PC-3 (cell line): Measurements from ENCODE around the gene SEC16A. TPM values are rescaled to one million over a fixed set of nuclear protein-coding genes. Genes with fewer than 3 reads are reported as not detected.

Experiments
- ATAC-seq: fragments of 200-7000 bp; cut with Tn5 transposase; 2 replicates; pipeline ENCODE4 v1.9.1; 2020; ENCODE audit warnings: mild to moderate bottlenecking, moderate library complexity
- BruUV-seq: library from RNA; stranded (reverse); fragments of 400-500 nt; replicated peaks from 2 replicates; lab custom pipeline; 2021; lab: Mats Ljungman, UMichigan
- CTCF ChIA-PET: fragments of 300-600 bp; sonication (Branson Sonifier 250); formaldehyde crosslinking; loops from one replicate; lab custom pipeline; 2022; ENCODE audit warnings: antibody characterized with exemption; lab: Charles Lee
- POLR2A ChIA-PET: fragments of 300-600 bp; sonication (Branson Sonifier 250); formaldehyde crosslinking; loops from one replicate; lab custom pipeline; 2022; ENCODE audit warnings: antibody characterized with exemption; ENCODE audit not compliant: unreplicated experiment; lab: Charles Lee
- DNase-seq: peaks from one replicate; pipeline ENCODE4 v3.0.0-alpha.2; 2015
- H2AFZ ChIP-seq: fragments of 300-600 bp; sonication (generic); 2 replicates; pipeline ENCODE4 v1.6.0; 2016; ENCODE audit warnings: antibody characterized with exemption, low read length
- H3F3A ChIP-seq: fragments of 300-600 bp; sonication (generic); one replicate; pipeline ENCODE4 v1.6.0; 2017; ENCODE audit warnings: antibody characterized with exemption, low read length, control low read depth, mild to moderate bottlenecking; ENCODE audit not compliant: unreplicated experiment
- H3K27ac ChIP-seq: fragments of 300-600 bp; sonication (generic); 2 replicates; pipeline ENCODE4 v1.5.1; 2016; ENCODE audit warnings: mild to moderate bottlenecking, low read length
- H3K27me3 ChIP-seq: fragments of 300-600 bp; sonication (generic); 2 replicates; pipeline ENCODE4 v1.6.1; 2016; ENCODE audit warnings: low read length, mixed read lengths
- H3K36me3 ChIP-seq: fragments of 300-600 bp; sonication (generic); 2 replicates; pipeline ENCODE4 v1.6.1; 2016; ENCODE audit warnings: low read depth, mixed run types, low read length, mixed read lengths
- H3K4me1 ChIP-seq: fragments of 300-600 bp; sonication (generic); 2 replicates; pipeline ENCODE4 v1.5.1; 2016; ENCODE audit warnings: low read length; ENCODE audit not compliant: insufficient read depth
- H3K4me2 ChIP-seq: fragments of 300-600 bp; sonication (generic); 2 replicates; pipeline ENCODE4 v1.6.0; 2016; ENCODE audit warnings: low read length
- H3K4me3 ChIP-seq: fragments of 300-600 bp; sonication (generic); 2 replicates; pipeline ENCODE4 v1.5.1; 2016; ENCODE audit warnings: mild to moderate bottlenecking, low read length, mixed read lengths
- H3K79me2 ChIP-seq: fragments of 300-600 bp; sonication (generic); 2 replicates; pipeline ENCODE4 v1.6.1; 2017; ENCODE audit warnings: low read length, mixed read lengths
- H3K9ac ChIP-seq: fragments of 300-600 bp; sonication (generic); 2 replicates; pipeline ENCODE4 v1.6.0; 2016; ENCODE audit warnings: mild to moderate bottlenecking, low read length
- H3K9me2 ChIP-seq: fragments of 300-600 bp; sonication (generic); replicated peaks from 2 replicates; pipeline ENCODE4 v1.6.1; 2016; ENCODE audit warnings: mixed run types, low read length, mixed read lengths
- H3K9me3 ChIP-seq: fragments of 300-600 bp; sonication (generic); 2 replicates; pipeline ENCODE4 v1.6.1; 2016; ENCODE audit warnings: low read length, mixed read lengths
- H4K20me1 ChIP-seq: fragments of 300-600 bp; sonication (generic); 2 replicates; pipeline ENCODE4 v1.6.1; 2016; ENCODE audit warnings: low read length, mixed read lengths
- EZH2 ChIP-seq: fragments of 300-600 bp; sonication (generic); IDR thresholded peaks from one replicate; pipeline ENCODE4 v1.6.1; 2017; ENCODE audit warnings: antibody characterized with exemption, mild to moderate bottlenecking, low read length; ENCODE audit not compliant: unreplicated experiment
- EZH2phosphoT487 ChIP-seq: fragments of 300-600 bp; sonication (generic); IDR thresholded peaks from 2 replicates; pipeline ENCODE4 v1.6.1; 2018; ENCODE audit warnings: mild to moderate bottlenecking, antibody characterized with exemption, low read length, borderline replicate concordance
- intact Hi-C: fragments of 100-400 bp; cut with micrococcal nuclease; formaldehyde crosslinking; loops from 2 replicates; pipeline ENCODE4 v1.9.0; 2023
- total RNA-seq: library from RNA; depleted of rRNA; stranded (reverse); fragments of >200 nt; gene quantifications from 2 replicates; pipeline ENCODE4 v1.2.3, GENCODE V29; 2014
- TF ChIP-seq, protein P1 (sequence below): fragments of 300-600 bp; sonication (generic); conservative IDR thresholded peaks from 2 replicates; pipeline ENCODE4 v1.5.1; 2017; ENCODE audit warnings: antibody characterized with exemption, low read depth, mild to moderate bottlenecking, low read length

Gene SEC16A
- total RNA-seq, 1 experiment from 2014 or later: 28.3 TPM

DNA sequence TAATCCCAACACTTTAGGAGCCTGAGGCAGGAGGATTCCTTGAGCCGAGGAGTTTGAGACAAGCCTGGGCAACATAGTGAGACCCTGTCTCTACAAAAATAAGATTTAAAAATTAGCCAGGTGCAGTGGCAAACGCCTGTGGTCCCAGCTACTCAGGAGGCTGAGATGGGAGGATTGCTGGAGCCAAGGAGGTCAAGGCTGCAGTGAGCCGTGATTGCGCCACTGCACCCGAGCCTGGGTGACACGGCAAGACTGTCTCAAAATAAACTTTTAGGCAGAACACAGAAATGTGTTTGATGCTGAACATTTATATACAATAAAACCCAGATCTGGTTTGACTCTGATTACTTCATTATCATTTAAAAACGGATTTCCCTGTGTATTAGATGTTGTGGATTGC lies 77.4 kb downstream of the SEC16A start:
- Histone ChIP-seq H3K27me3 (no peaks in the 10 kb centered on the region), H3K4me2 (no peak overlapping the region), H3K9me3 (no peaks in the 10 kb centered on the region), H3K9ac (no peak overlapping the region), H3K4me1 (peaks cover 9% of the 10 kb centered on the region; the same call in 1 of the 2 replicates), H3K79me2 (peaks cover 16% of the 10 kb centered on the region), H3K36me3 (no peaks in the 10 kb centered on the region; the same call in 1 of the 2 replicates), H3K27ac (no peak overlapping the region), H2AFZ (no peak overlapping the region), H3F3A (no peaks in the 10 kb centered on the region), H3K4me3 (no peak overlapping the region), H3K9me2 (no peaks in the 10 kb centered on the region), H4K20me1 (no peaks in the 10 kb centered on the region)
- TF ChIP-seq EZH2phosphoT487 (no peak), EZH2 (no peak)
- TF ChIP-seq, protein P1, sequence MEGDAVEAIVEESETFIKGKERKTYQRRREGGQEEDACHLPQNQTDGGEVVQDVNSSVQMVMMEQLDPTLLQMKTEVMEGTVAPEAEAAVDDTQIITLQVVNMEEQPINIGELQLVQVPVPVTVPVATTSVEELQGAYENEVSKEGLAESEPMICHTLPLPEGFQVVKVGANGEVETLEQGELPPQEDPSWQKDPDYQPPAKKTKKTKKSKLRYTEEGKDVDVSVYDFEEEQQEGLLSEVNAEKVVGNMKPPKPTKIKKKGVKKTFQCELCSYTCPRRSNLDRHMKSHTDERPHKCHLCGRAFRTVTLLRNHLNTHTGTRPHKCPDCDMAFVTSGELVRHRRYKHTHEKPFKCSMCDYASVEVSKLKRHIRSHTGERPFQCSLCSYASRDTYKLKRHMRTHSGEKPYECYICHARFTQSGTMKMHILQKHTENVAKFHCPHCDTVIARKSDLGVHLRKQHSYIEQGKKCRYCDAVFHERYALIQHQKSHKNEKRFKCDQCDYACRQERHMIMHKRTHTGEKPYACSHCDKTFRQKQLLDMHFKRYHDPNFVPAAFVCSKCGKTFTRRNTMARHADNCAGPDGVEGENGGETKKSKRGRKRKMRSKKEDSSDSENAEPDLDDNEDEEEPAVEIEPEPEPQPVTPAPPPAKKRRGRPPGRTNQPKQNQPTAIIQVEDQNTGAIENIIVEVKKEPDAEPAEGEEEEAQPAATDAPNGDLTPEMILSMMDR: no peak
- intact Hi-C loops: no loop called here
- ChIA-PET CTCF (no interaction called here), POLR2A (no interaction called here)
- DNase-seq (no peak), ATAC-seq (no peak)
- BruUV-seq: no TSS peak

DNA sequence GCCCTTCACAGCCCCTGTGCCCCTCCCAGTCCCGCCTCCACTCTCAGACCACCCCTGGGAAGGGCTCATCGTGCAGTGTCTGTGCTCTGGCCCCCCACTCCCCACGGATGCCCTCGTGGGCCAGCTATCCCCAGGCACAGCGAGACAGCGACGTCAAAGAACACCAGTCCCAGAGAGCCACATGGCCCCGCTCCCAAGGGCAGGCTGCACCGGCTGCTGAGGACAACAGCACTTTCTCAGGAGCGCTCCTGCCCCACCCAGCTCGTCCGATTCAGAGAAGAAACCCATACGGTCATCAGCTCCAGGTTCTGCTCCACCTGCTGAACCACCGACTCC lies 78.1 kb downstream of the SEC16A start:
- no peak for ATAC-seq
- TF ChIP-seq, protein P1: no peak
- TF ChIP-seq EZH2phosphoT487 (no peak), EZH2 (no peak)

DNA sequence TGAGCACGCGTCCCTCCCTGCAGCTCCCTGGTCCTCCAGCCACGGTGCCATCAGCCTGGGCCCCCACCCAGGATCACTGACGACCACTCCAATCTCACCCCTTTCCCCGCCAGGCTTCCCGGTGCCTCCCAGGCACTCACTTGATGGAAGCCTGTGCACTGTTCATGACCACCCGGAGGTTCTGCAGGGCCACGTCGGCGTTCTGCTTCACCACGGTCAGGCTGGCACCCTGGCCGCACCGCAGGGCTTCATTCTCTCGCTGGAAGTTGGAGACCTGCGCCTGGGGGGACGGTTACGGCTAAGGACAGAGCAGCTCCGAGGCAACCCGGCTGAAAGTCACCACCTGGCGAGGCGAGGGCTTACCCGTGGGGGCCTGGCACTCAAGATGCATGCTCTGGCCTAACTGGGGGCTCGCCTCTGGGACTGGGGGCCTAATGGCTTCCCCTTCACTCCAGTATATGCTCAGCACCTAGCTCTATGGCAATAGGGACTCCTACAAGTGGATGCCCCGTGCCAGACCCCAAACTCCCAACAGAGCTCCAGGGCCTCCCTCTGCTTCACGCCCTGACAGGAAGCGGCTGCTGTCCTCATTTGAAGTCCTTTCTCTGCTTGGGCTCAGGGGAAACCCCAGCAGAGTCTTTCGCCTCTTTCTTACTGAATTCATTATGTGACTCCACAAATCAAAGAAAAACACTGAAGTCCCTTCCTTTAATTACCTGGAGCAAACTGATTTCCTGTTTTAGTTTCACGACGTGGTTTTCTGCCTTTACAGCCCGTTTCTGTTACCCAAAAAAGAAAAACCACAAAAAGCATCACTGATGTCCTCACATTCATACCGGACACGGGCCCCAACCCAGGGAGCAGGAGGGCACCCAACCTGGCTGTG lies 78.7 kb downstream of the SEC16A start:
- Histone ChIP-seq H3K9me2 (no peaks in the 10 kb centered on the region), H3K9me3 (no peaks in the 10 kb centered on the region), H3K27ac (no peak overlapping the region), H3K4me1 (peaks cover 5% of the 10 kb centered on the region; the same call in 1 of the 2 replicates), H3F3A (no peaks in the 10 kb centered on the region), H3K4me3 (no peak overlapping the region), H3K79me2 (peaks cover 14% of the 10 kb centered on the region), H3K27me3 (no peaks in the 10 kb centered on the region), H2AFZ (no peak overlapping the region), H3K9ac (no peak overlapping the region), H4K20me1 (no peaks in the 10 kb centered on the region), H3K36me3 (no peaks in the 10 kb centered on the region; the same call in 1 of the 2 replicates), H3K4me2 (no peak overlapping the region)
- TF ChIP-seq, protein P1: no peak
- TF ChIP-seq EZH2: no peak
- DNase-seq (no peak), ATAC-seq (no peak)
- CTCF ChIA-PET: no interaction called here
- intact Hi-C loops: no loop called here
- no TSS peak for BruUV-seq
- POLR2A ChIA-PET: no interaction called here

More for the DNA sequence above, 78.1 kb downstream of the SEC16A start:
- no TSS peak for BruUV-seq
- H3K9me2 ChIP-seq: no peaks in the 10 kb centered on the region
- no peak overlapping the region for H3K27ac ChIP-seq
- no peak overlapping the region for H3K4me2 ChIP-seq
- ChIA-PET POLR2A (no interaction called here), CTCF (no interaction called here)
- H3K9me3 ChIP-seq: no peaks in the 10 kb centered on the region
- no peak overlapping the region for H2AFZ ChIP-seq
- no peaks in the 10 kb centered on the region for H3F3A ChIP-seq
- peaks cover 14% of the 10 kb centered on the region for H3K79me2 ChIP-seq
- H3K27me3 ChIP-seq: no peaks in the 10 kb centered on the region
- intact Hi-C loops: no loop called here
- peaks cover 11% of the 10 kb centered on the region; the same call in 1 of the 2 replicates for H3K4me1 ChIP-seq
- H4K20me1 ChIP-seq: no peaks in the 10 kb centered on the region
- H3K36me3 ChIP-seq: no peaks in the 10 kb centered on the region; the same call in 1 of the 2 replicates
- H3K9ac ChIP-seq: no peak overlapping the region
- DNase-seq: no peak
- H3K4me3 ChIP-seq: no peak overlapping the region
